HCT116 (cell line): Measurements from ENCODE around the gene RHEBL1. TPM values are rescaled to one million over a fixed set of nuclear protein-coding genes. Genes with fewer than 3 reads are reported as not detected.

Source experiments
- ATAC-seq: fragments of 200-7000 bp; cut with Tn5 transposase; 2 replicates; pipeline ENCODE4 v1.9.1; 2020; ENCODE audit warnings: mild to moderate bottlenecking, moderate library complexity
- BruUV-seq: library from RNA; stranded (reverse); fragments of 400-500 nt; replicated peaks from 2 replicates; lab custom pipeline; 2021; lab: Mats Ljungman, UMichigan
- CTCF ChIA-PET: fragments of 300-600 bp; sonication (Branson Sonifier 250); formaldehyde crosslinking; loops from one replicate; lab custom pipeline; 2021; ENCODE audit warnings: antibody characterized with exemption; lab: Charles Lee
- POLR2A ChIA-PET: fragments of 300-600, 350-600 bp; sonication (Branson Sonifier 250); formaldehyde crosslinking; loops from one replicate; lab custom pipeline; 2021; ENCODE audit warnings: antibody characterized with exemption; lab: Charles Lee
- RAD21 ChIA-PET, 2 experiments: fragments of 300-600 bp; sonication (Branson Sonifier 250); formaldehyde crosslinking; loops; one replicate each; lab custom pipeline; 2023; ENCODE audit warnings: low total read pairs in 2 of 2; ENCODE audit not compliant: uncharacterized antibody in 2 of 2, unreplicated experiment in 2 of 2, low non-redundant PET in 1 of 2; lab: Charles Lee
- DNase-seq: peaks from one replicate; pipeline ENCODE4 v3.0.0-alpha.2; 2010; ENCODE audit warnings: low read depth, low spot score
- H2AFZ ChIP-seq: fragments of 200-600 bp; shearing (Covaris generic), sonication (generic); 2 replicates; pipeline ENCODE4 v1.6.1; 2017; ENCODE audit warnings: low read depth, mixed run types, mixed read lengths, antibody characterized with exemption, low read length; ENCODE audit not compliant: poor library complexity, severe bottlenecking
- H3K27ac ChIP-seq: 2 replicates; pipeline ENCODE4 v1.5.1; 2012; ENCODE audit warnings: low read depth, low read length
- H3K27me3 ChIP-seq: fragments of 200-600 bp; sonication (generic); 2 replicates; pipeline ENCODE4 v1.6.1; 2016; ENCODE audit warnings: mixed run types, low read length, mixed read lengths; ENCODE audit not compliant: insufficient read depth
- H3K36me3 ChIP-seq, 2 experiments: fragments of 200-500 bp in 1 of 2; fragments of 200-600 bp in 1 of 2; sonication (Bioruptor generic) in 1 of 2; sonication (generic) in 1 of 2; 2 replicates each; pipeline versions ENCODE4 v1.5.1 to v1.6.1; 2014 to 2016; ENCODE audit warnings: low read length in 2 of 2, inconsistent platforms in 1 of 2, mixed read lengths in 1 of 2, mixed run types in 1 of 2; ENCODE audit not compliant: insufficient read depth in 2 of 2, control insufficient read depth in 1 of 2
- H3K4me1 ChIP-seq, 2 experiments: fragments of 200-600 bp in 1 of 2; sonication (generic) in 1 of 2; 2 replicates each; pipeline versions ENCODE4 v1.5.1 to v1.6.1; 2012 to 2017; ENCODE audit warnings: low read length in 2 of 2, inconsistent platforms in 1 of 2, mild to moderate bottlenecking in 1 of 2, mixed read lengths in 1 of 2, mixed run types in 1 of 2, moderate library complexity in 1 of 2; ENCODE audit not compliant: insufficient read depth in 2 of 2, control insufficient read depth in 1 of 2
- H3K4me2 ChIP-seq: fragments of 200-600 bp; sonication (generic); 2 replicates; pipeline ENCODE4 v1.6.1; 2017; ENCODE audit warnings: mixed run types, low read length, mixed read lengths
- H3K4me3 ChIP-seq, 2 experiments: fragments of 200-600 bp in 1 of 2; sonication (generic) in 1 of 2; replicated peaks in 1 of 2; 2 replicates each; pipeline ENCODE4 v1.5.1; 2011 to 2016; ENCODE audit warnings: low read length in 2 of 2, control low read depth in 1 of 2, low read depth in 1 of 2, mild to moderate bottlenecking in 1 of 2, mixed read lengths in 1 of 2, mixed run types in 1 of 2
- H3K79me2 ChIP-seq: fragments of 200-600 bp; sonication (generic); 2 replicates; pipeline ENCODE4 v1.6.1; 2017; ENCODE audit warnings: mild to moderate bottlenecking, mixed run types, low read length, moderate library complexity, mixed read lengths; ENCODE audit not compliant: insufficient read depth
- H3K9ac ChIP-seq: fragments of 200-600 bp; sonication (generic); 2 replicates; pipeline ENCODE4 v1.6.1; 2016; ENCODE audit warnings: low read length, mixed read lengths
- H3K9me2 ChIP-seq: fragments of 200-600 bp; sonication (generic), shearing (Covaris generic); 2 replicates; pipeline ENCODE4 v1.6.1; 2017; ENCODE audit warnings: mixed run types, mild to moderate bottlenecking, moderate library complexity; ENCODE audit not compliant: insufficient read depth
- H3K9me3 ChIP-seq, 2 experiments: fragments of 200-500 bp in 1 of 2; fragments of 200-600 bp in 1 of 2; sonication (Bioruptor generic) in 1 of 2; sonication (generic) in 1 of 2; 2 replicates each; pipeline ENCODE4 v1.6.1; 2014 to 2017; ENCODE audit warnings: low read length in 2 of 2, mixed read lengths in 2 of 2, inconsistent platforms in 1 of 2, low read depth in 1 of 2, mild to moderate bottlenecking in 1 of 2, mixed run types in 1 of 2, moderate library complexity in 1 of 2; ENCODE audit not compliant: control insufficient read depth in 1 of 2, insufficient read depth in 1 of 2
- H4K20me1 ChIP-seq: fragments of 200-600 bp; sonication (generic), shearing (Covaris generic); 2 replicates; pipeline ENCODE4 v1.6.1; 2017; ENCODE audit warnings: mixed run types, mild to moderate bottlenecking, moderate library complexity; ENCODE audit not compliant: insufficient read depth
- EGR1 ChIP-seq: IDR thresholded peaks from 2 replicates; pipeline ENCODE4 v1.6.1; 2012; ENCODE audit warnings: low read depth
- ELF1 ChIP-seq: IDR thresholded peaks from 2 replicates; pipeline ENCODE4 v1.6.1; 2012; ENCODE audit warnings: low read depth, borderline replicate concordance
- FOSL1 ChIP-seq: IDR thresholded peaks from 2 replicates; pipeline ENCODE4 v1.6.1; 2012; ENCODE audit warnings: low read depth
- POLR2A ChIP-seq: IDR thresholded peaks from 2 replicates; pipeline ENCODE4 v1.7.0; 2011; ENCODE audit warnings: borderline replicate concordance; ENCODE audit not compliant: insufficient read depth, insufficient read length; ENCODE audit errors: extremely low read depth
- RAD21 ChIP-seq: IDR thresholded peaks from 2 replicates; pipeline ENCODE4 v1.6.1; 2012; ENCODE audit warnings: low read depth, mild to moderate bottlenecking
- SP1 ChIP-seq: IDR thresholded peaks from 2 replicates; pipeline ENCODE4 v1.6.1; 2012; ENCODE audit warnings: low read depth
- TCF7L2 ChIP-seq: IDR thresholded peaks from 2 replicates; pipeline ENCODE4 v1.7.0; 2011; ENCODE audit warnings: borderline replicate concordance, inconsistent platforms; ENCODE audit not compliant: insufficient read depth, insufficient read length; ENCODE audit errors: extremely low read depth
- YY1 ChIP-seq: IDR thresholded peaks from 2 replicates; pipeline ENCODE4 v1.6.1; 2011; ENCODE audit warnings: low read length, low read depth, moderate library complexity, mild to moderate bottlenecking; ENCODE audit not compliant: insufficient replicate concordance; ENCODE audit errors: extremely low read depth
- ZFX ChIP-seq: fragments of 450-650 bp; IDR thresholded peaks from 2 replicates; pipeline ENCODE4 v1.6.1; 2017
- ZNF274 ChIP-seq: fragments of 200-500 bp; sonication (Bioruptor generic); IDR thresholded peaks from 2 replicates; pipeline ENCODE4 v1.6.1; 2014; ENCODE audit warnings: mild to moderate bottlenecking, low read depth, low read length, inconsistent platforms
- intact Hi-C: fragments of 100-400 bp; cut with micrococcal nuclease; formaldehyde crosslinking; loops from 2 replicates; pipeline ENCODE4 v1.10.0; 2022
- total RNA-seq: library from RNA; stranded (reverse); gene quantifications from one replicate; pipeline ENCODE4 v1.2.1, GENCODE V29; 2021; ENCODE audit not compliant: unreplicated experiment
- TF ChIP-seq, protein P1 (sequence below): IDR thresholded peaks from 2 replicates; pipeline ENCODE4 v1.6.1; 2012; ENCODE audit warnings: low read depth
- TF ChIP-seq, protein P2 (sequence below), 3 experiments: fragments of 200-600 bp in 1 of 3; sonication (generic) in 1 of 3; IDR thresholded peaks in 2 of 3; conservative IDR thresholded peaks in 1 of 3; 2 replicates each; pipeline ENCODE4 v1.5.1; 2012 to 2017; ENCODE audit warnings: low read depth in 2 of 3, low read length in 2 of 3, antibody characterized with exemption in 1 of 3, borderline replicate concordance in 1 of 3, control low read depth in 1 of 3, mild to moderate bottlenecking in 1 of 3, mixed read lengths in 1 of 3, mixed run types in 1 of 3, moderate library complexity in 1 of 3; ENCODE audit not compliant: insufficient read depth in 1 of 3

Gene RHEBL1
- total RNA-seq, 1 experiment from 2014 or later, result 2.8 TPM

DNA sequence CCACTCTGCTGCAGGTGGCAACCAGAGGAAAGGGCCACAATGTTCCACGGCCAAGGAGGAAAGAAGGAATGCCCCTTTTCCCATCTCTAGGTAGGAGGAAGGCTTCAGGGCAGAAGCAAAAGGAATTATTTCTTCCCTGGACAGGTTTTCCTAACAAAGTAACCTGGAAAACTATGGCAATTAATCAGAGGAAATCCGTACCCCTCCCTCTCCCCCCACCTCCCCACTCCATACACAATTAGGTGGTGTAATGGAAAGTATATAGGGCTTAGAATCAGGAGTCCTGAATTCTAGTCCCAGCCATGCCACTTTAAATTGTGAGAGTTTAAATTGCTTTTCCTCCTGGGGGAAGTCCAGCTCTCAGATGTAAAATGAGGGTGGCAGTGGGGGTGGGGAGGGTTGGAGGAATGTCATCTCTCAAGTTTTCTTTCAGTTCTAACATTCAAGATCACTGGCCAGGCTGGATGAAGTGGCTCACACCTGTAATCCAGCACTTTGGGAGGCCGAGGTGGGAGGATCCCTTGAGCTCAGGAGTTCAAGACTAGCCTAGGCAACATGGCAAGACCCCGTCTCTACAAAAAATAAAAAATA is 23.1 kb upstream of the RHEBL1 start:
- TF ChIP-seq FOSL1, result no peak
- no peak for TF ChIP-seq ELF1
- Histone ChIP-seq H3K9me3 (no peaks in the 10 kb centered on the region), H3K9ac (no peak overlapping the region), H4K20me1 (no peaks in the 10 kb centered on the region), H3K4me1 (peaks cover 7 to 11% of the 10 kb centered on the region in 2 experiments), H3K9me2 (no peaks in the 10 kb centered on the region), H3K4me3 (no peak overlapping the region), H3K36me3 (0 out of 4 replicates have a peak, but pooled peaks cover 0 to 6% of the 10 kb centered on the region in 2 experiments), H3K79me2 (no peaks in the 10 kb centered on the region), H3K4me2 (no peak overlapping the region), H3K27me3 (no peaks in the 10 kb centered on the region), H3K27ac (no peak overlapping the region), H2AFZ (no peak overlapping the region)
- RAD21 ChIA-PET, result no interaction called here
- ATAC-seq, result no peak
- intact Hi-C loops, result loop anchor here (1.0 kb wide), 1 partner anchor 29 kb away; no protein-coding TSS in a partner anchor
- no TSS peak for BruUV-seq
- no peak for DNase-seq
- POLR2A ChIA-PET, result interaction anchor here (1.0 kb wide), 1 partner anchor 38 kb away, joined by 5 read pairs; the partner anchor contains the start of gene TUBA1B
- CTCF ChIA-PET, result interaction anchor here (0.6 to 4.9 kb wide), 6 partner anchors 7 to 45 kb away, joined by 3 to 23 read pairs (median 4); partner anchors contain the start of gene RHEBL1

DNA sequence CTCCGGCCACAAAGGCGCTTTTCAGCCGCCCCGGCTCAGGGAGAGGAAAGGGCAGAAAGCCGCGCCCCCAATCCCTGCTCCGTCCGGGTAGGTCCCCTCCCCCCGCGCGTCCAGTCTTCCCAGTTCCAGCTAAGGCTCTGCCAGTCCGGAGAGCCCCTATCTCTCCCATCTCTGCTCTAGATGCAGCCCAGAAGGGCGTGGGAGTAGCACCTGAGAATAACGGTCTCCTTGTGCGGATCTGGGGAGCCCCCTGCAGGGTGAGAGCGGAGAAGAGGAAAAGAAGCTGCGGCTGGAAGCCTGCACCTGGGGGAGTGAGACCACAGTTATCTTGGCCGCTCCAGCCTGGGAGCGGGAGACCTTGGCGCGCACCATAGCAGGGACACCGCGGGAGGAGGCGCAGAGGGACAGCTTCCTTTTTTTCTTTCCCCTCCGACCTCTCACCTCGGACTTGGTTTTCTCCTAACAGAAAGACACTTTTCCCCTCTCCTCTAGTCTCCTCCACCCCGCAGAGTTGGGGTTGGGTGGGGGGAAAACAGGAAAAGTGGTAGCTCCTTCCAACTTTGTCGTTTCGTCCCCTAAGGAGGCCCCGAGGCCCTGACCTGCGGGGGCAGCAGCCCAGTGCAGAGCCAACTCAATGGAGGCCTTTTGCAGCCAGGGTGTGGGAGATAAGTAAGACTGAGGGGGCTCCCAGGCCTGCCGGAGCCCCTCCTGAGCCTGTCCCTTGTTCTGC is 22.5 kb upstream of the RHEBL1 start:
- ATAC-seq, result peak; percentile 37; the same call in 1 of the 2 replicates
- TF ChIP-seq SP1 (no peak), ZFX (no peak), FOSL1 (no peak), POLR2A (no peak), RAD21 (peak; percentile 64), YY1 (no peak), ZNF274 (no peak), TCF7L2 (no peak), EGR1 (peak; percentile 66; the same call in 1 of the 2 replicates)
- TF ChIP-seq, protein P1, sequence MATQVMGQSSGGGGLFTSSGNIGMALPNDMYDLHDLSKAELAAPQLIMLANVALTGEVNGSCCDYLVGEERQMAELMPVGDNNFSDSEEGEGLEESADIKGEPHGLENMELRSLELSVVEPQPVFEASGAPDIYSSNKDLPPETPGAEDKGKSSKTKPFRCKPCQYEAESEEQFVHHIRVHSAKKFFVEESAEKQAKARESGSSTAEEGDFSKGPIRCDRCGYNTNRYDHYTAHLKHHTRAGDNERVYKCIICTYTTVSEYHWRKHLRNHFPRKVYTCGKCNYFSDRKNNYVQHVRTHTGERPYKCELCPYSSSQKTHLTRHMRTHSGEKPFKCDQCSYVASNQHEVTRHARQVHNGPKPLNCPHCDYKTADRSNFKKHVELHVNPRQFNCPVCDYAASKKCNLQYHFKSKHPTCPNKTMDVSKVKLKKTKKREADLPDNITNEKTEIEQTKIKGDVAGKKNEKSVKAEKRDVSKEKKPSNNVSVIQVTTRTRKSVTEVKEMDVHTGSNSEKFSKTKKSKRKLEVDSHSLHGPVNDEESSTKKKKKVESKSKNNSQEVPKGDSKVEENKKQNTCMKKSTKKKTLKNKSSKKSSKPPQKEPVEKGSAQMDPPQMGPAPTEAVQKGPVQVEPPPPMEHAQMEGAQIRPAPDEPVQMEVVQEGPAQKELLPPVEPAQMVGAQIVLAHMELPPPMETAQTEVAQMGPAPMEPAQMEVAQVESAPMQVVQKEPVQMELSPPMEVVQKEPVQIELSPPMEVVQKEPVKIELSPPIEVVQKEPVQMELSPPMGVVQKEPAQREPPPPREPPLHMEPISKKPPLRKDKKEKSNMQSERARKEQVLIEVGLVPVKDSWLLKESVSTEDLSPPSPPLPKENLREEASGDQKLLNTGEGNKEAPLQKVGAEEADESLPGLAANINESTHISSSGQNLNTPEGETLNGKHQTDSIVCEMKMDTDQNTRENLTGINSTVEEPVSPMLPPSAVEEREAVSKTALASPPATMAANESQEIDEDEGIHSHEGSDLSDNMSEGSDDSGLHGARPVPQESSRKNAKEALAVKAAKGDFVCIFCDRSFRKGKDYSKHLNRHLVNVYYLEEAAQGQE, result no peak
- TF ChIP-seq, protein P2, sequence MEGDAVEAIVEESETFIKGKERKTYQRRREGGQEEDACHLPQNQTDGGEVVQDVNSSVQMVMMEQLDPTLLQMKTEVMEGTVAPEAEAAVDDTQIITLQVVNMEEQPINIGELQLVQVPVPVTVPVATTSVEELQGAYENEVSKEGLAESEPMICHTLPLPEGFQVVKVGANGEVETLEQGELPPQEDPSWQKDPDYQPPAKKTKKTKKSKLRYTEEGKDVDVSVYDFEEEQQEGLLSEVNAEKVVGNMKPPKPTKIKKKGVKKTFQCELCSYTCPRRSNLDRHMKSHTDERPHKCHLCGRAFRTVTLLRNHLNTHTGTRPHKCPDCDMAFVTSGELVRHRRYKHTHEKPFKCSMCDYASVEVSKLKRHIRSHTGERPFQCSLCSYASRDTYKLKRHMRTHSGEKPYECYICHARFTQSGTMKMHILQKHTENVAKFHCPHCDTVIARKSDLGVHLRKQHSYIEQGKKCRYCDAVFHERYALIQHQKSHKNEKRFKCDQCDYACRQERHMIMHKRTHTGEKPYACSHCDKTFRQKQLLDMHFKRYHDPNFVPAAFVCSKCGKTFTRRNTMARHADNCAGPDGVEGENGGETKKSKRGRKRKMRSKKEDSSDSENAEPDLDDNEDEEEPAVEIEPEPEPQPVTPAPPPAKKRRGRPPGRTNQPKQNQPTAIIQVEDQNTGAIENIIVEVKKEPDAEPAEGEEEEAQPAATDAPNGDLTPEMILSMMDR (IDR thresholded peaks at IDR 0.05 in 2 of 3, conservative IDR thresholded peaks at IDR 0.05 in 1 of 3; ENCODE audit: borderline replicate concordance in 1 of 3, insufficient read depth in 1 of 3, low read depth in 2 of 3, low read length in 2 of 3), result peak; percentile 47 to 63 (median 51); a peak in 5 of 6 replicates

More for the DNA sequence above, 22.5 kb upstream of the RHEBL1 start:
- H2AFZ ChIP-seq, result no peak overlapping the region
- intact Hi-C loops, result loop anchor here (1.0 kb wide), 1 partner anchor 28 kb away; no protein-coding TSS in a partner anchor
- no TSS peak for BruUV-seq
- H3K4me1 ChIP-seq, result peaks cover 11 to 16% of the 10 kb centered on the region in 2 experiments
- no peak overlapping the region for H3K4me2 ChIP-seq
- H3K9me2 ChIP-seq, result no peaks in the 10 kb centered on the region
- RAD21 ChIA-PET, result no interaction called here
- H3K27me3 ChIP-seq, result no peaks in the 10 kb centered on the region
- CTCF ChIA-PET, result interaction anchor here (0.6 to 4.9 kb wide), 5 partner anchors 8 to 44 kb away, joined by 3 to 23 read pairs (median 4); partner anchors contain the start of gene RHEBL1
- POLR2A ChIA-PET, result no interaction called here
- H3K9ac ChIP-seq, result no peak overlapping the region
- H3K79me2 ChIP-seq, result no peaks in the 10 kb centered on the region
- DNase-seq, result no peak
- H3K36me3 ChIP-seq, result 0 out of 4 replicates have a peak, but pooled peaks cover 0 to 2% of the 10 kb centered on the region in 2 experiments
- no peaks in the 10 kb centered on the region for H4K20me1 ChIP-seq
- no peak overlapping the region for H3K27ac ChIP-seq
- no peak overlapping the region for H3K4me3 ChIP-seq
- H3K9me3 ChIP-seq, result no peaks in the 10 kb centered on the region
